GM23248 (cell line): ENCODE results near the gene ANGEL1.

Source experiments
- EZH2 ChIP-seq: fragments of 200-600 bp; sonication (generic); IDR thresholded peaks from 2 replicates; pipeline ENCODE4 v1.6.1; 2018; ENCODE audit warnings: antibody characterized with exemption, mild to moderate bottlenecking; ENCODE audit not compliant: insufficient read depth, poor library complexity, severe bottlenecking
- EZH2phosphoT487 ChIP-seq: fragments of 200-600 bp; sonication (generic); IDR thresholded peaks from 2 replicates; pipeline ENCODE4 v1.6.1; 2018; ENCODE audit warnings: antibody characterized with exemption, moderate library complexity, mild to moderate bottlenecking, low read depth; ENCODE audit not compliant: insufficient read depth

DNA sequence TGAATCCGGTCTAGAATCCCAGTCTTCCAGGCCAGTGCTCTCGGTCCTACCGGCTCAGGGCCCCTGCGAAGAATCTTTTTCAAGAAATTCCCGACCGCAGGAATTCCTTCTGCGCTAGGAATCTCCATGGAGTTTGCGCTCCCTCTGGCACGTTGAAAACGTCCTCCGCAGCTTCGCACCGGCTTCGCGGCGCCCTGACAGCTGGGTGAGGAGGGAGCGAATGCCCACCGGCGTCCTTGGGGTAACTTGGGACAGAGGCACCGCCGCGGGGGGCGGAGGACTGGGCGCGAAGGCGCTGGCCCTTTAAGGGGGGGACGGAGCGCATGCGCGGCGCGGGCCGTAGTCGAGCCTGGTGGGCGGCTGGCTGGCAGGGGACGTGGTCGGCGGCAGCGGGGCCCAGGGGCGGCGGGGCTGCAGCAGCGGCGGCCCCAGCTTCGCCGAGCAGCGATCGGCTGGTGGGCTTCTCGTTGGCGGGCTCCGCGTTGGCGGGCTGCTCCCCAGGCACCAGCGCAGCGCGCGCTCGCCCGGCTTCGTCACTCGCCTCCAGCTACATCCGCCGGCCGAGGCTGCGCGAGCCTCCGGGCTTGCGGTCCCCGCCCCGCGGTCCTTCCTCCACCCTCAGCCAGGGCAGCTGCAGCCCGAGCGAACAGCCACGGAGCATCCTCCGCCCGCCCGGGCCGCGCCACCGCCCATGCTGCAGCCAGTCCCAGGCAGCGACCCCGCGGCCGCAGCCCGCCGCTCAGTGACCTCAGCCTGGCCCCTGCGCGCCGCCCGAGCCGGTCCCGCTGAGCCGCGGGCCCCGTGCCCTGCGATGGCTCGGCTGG is 51.3 kb downstream of the ANGEL1 start, which contains the start of gene VASH1:
- TF ChIP-seq EZH2: no peak
- TF ChIP-seq EZH2phosphoT487: no peak
